Transverse colon (tissue), 4 donors: ENCODE data around the gene BOD1.

Experiments used
- EP300 ChIP-seq: sonication (generic); formaldehyde crosslinking; IDR thresholded peaks from one replicate; pipeline ENCODE4 v1.6.1; 2017; ENCODE audit warnings: antibody characterized with exemption, low read depth
- POLR2A ChIP-seq: fragments of 450-650 bp; IDR thresholded peaks from one replicate; pipeline ENCODE4 v1.6.1; 2016; ENCODE audit warnings: antibody characterized with exemption, mild to moderate bottlenecking, moderate library complexity
- POLR2AphosphoS5 ChIP-seq, 3 donors: sonication (generic); formaldehyde crosslinking; IDR thresholded peaks; one replicate each; pipeline ENCODE4 v1.6.1; 2016; ENCODE audit warnings: antibody characterized with exemption in 3 of 3
- TF ChIP-seq, protein P1 (sequence below), 5 experiments: fragments of 200-600 bp in 3 of 5; fragments of 450-650 bp in 2 of 5; sonication (generic) in 3 of 5; IDR thresholded peaks; 1 replicate in 2 of 5; 2 replicates in 3 of 5; pipeline ENCODE4 v1.5.1; 2016 to 2017; ENCODE audit warnings: antibody characterized with exemption in 5 of 5, inconsistent platforms in 3 of 5, mild to moderate bottlenecking in 2 of 5, moderate library complexity in 1 of 5

DNA sequence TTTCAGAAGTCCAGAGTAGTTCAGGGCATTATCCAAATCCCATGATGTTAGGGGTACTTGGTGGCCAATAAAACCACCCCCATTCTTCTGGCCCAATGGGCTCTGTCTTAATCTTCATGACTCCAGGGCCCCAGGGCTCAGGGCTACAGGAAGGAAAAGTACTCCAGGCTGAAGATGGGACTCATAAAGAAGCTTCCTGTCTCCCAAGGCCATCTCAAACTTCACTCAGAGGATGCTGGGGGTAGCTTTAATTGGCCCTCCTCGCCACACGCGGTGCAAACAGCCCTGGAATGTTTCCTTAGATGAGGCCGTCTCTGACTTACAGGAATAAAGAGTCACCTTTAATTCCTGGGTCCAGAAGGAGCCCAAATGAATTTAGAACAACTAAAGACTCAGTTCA lies 52.3 kb downstream of the BOD1 start:
- no peak for TF ChIP-seq POLR2AphosphoS5 (IDR thresholded peaks at IDR 0.05)
- TF ChIP-seq, protein P1, sequence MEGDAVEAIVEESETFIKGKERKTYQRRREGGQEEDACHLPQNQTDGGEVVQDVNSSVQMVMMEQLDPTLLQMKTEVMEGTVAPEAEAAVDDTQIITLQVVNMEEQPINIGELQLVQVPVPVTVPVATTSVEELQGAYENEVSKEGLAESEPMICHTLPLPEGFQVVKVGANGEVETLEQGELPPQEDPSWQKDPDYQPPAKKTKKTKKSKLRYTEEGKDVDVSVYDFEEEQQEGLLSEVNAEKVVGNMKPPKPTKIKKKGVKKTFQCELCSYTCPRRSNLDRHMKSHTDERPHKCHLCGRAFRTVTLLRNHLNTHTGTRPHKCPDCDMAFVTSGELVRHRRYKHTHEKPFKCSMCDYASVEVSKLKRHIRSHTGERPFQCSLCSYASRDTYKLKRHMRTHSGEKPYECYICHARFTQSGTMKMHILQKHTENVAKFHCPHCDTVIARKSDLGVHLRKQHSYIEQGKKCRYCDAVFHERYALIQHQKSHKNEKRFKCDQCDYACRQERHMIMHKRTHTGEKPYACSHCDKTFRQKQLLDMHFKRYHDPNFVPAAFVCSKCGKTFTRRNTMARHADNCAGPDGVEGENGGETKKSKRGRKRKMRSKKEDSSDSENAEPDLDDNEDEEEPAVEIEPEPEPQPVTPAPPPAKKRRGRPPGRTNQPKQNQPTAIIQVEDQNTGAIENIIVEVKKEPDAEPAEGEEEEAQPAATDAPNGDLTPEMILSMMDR (IDR thresholded peaks at IDR 0.05): no peak
- no peak for TF ChIP-seq POLR2A
- TF ChIP-seq EP300: no peak
